GM18498 (cell line): Measurements from ENCODE around the gene PDE2A.

ENCODE experiments used
- ATAC-seq: cut with Tn5 transposase; IDR thresholded peaks from one replicate; pipeline ENCODE4 v1.9.1; 2021; ENCODE audit warnings: mild to moderate bottlenecking, moderate library complexity; ENCODE audit not compliant: unreplicated experiment

PDE2A gene

DNA sequence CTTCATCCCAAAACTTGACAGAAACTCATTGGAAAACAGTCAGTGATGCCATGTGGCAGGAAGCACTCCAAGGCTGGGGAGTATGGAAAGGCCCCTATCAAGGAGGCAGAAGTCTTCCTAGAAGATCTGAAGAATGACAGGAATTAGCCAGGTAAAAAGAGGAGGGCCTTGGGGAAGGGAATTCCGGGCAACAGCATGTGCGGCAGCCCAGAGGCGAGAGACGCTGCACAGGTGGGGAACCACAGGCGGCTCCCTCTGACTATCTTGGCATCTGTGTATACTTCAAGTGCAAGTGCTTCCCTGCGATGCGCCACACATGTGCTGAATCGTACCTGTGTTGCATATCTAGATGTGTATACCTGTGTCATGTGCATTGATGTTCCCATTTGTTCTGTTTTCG lies 12.7 kb downstream of the PDE2A start:
- ATAC-seq, result no peak

- no peak for ATAC-seq
Observed at GRCh38 chr11:72658989-72659640, 15.1 kb downstream of the PDE2A start.

GRCh38 chr11:72657411-72658100 lies 16.7 kb downstream of the PDE2A start:
- ATAC-seq, result no peak

GRCh38 chr11:72655896-72656464 lies 18.2 kb downstream of the PDE2A start:
- no peak for ATAC-seq

DNA sequence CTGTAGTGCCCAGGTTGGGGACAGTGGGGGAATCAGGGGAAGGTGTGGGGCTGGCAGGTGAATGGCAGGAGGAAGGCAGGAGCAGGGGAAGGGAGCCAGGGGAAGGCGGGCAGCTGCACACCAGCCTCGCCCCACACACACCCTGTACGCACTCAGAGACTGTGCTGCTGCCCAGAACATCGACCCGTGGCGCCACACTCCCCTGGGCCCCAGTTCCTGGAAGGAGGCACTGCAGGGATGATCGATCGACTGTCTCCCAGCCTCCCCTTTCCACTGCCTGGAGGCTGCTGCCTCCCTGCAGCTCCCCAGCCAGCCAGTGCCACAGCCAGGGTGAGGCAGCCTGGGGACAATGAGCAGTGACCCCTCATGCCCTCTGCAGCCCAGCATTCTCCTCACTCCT lies 19.2 kb downstream of the PDE2A start:
- ATAC-seq, result no peak

GRCh38 chr11:72653649-72654048 lies 20.6 kb downstream of the PDE2A start:
- no peak for ATAC-seq

DNA sequence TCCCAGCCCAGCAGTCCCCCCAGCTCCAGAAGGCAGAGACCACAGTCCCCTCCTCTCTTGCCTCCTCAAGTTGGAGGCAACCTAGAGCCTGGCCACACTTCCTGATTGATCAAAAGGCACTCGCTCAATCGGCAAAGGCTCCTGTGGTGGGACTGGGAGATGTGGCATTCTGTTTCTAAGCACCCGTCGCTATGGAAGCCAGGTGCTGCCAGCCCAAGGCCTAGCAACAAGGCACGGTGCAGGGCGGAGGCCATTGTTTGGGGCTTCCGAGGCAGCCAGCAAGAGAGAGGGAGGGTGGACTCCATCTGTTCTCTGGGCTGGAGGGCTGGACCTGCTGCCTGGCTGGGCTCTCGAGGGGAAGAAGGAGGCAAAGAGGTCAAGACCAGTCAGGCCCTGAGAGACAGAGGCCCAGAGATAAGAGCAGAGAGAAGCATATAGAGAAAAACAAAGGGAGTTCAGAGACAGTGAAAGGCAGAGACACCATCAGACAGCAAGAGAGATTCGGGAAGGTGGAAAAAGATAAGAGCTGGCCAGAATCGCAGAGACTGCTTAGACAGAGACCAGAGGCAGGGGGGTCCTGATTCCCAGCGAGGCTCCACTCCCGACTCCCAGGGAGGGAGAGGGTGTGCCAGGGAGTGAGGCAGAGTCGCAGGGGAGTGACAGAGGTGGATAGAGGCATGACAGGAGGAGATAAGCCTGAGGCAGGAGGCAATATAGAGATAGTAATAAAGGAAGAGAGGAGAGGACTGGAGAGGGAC lies 21.2 kb downstream of the PDE2A start:
- no peak for ATAC-seq

DNA sequence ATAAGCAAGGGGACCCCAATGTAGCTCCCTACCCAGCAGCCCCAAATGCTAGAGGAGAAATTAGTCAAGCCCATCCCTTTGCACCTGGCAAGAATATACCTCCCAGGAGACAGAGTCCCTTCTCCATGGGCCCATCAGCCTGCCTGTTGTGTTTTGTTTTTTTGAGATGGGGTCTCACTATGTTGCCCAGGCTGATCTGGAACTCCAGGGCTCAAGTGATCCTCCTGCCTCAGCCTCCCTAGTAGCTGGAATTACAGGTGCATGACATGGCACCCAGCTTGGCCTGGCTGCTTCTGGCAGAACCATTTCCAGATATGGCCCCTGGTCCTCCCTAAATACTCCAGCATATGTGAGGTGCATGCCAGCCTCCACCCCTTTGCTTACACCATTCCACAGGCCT lies 22.1 kb downstream of the PDE2A start:
- no peak for ATAC-seq

- no peak for ATAC-seq
Observed at GRCh38 chr11:72649215-72649976, 24.8 kb downstream of the PDE2A start.

DNA sequence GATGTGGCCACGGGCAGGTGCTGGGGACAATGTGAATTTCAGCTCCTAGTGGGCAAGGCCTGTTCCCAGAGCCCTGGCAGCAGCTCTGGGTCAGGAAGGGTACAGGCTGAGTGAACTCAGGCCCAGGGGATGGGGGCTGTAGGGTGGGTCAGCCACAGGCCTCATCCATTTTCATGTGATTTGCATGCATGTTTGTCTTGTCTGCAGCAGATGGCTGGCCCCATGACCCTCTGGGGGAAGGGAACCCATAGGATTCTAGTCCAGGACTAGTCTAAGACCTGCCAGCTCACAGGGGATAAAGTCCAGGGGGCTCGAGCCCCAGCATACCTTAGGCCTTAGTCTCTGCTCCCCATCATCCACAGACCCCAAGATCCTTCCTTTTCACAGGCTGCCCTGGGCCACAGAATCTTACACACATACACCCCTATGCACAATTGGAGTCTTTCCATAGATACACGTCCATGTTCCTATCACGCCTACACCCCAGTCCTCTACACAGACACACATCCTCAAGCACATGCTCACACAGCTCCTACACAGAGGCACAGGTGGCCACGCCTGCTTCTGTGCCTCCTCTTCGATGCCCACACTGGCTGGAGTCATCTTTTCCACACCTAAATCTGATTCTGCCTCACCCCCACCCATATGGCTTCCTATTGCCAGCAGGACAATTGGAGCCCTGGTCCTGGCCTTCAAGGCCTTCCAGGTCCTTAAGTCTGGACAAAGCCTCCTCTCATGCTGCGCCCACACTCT lies 25.7 kb downstream of the PDE2A start:
- ATAC-seq, result no peak

DNA sequence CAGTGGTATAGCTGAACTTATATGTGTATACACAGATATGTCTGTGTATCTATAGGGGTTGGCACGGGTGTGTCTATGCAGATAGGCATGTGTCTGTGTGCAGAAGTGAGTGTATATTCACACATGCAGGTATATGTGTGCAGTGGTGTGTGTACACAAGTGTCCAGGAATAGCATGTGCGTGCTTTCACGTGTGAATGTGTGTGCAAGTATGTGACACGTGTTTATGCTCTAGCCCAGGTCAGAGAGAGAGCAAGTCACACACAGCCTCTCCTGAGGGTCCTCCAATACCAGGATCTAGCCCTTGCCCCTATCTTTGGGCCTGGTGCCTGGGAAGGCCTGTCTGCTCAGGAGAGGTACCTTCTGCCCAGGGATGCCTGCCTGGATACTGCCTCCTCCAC lies 26.3 kb downstream of the PDE2A start:
- ATAC-seq, result no peak

GRCh38 chr11:72646472-72646871 lies 27.8 kb downstream of the PDE2A start:
- ATAC-seq, result no peak

DNA sequence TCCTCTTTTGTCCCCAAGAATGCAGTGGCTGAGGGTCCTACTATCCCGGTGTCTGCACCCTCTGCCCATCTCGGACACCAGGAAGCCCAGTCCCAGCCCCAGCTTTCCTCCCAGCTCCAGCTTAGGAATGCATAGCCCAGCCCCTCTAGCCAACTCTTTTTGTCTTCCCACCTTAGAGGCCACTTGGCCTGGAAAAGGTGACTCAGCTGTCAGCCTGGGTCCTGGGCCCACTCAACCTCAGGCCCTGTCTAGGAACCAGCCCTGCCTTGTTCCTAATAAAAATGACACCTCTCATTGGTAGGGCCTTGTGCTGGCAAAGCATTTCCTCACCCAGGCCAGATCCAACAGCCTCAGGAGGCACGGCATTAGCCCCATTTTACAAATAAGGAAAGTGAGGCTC lies 28.2 kb downstream of the PDE2A start:
- no peak for ATAC-seq

GRCh38 chr11:72643547-72643946 lies 30.7 kb downstream of the PDE2A start:
- no peak for ATAC-seq

DNA sequence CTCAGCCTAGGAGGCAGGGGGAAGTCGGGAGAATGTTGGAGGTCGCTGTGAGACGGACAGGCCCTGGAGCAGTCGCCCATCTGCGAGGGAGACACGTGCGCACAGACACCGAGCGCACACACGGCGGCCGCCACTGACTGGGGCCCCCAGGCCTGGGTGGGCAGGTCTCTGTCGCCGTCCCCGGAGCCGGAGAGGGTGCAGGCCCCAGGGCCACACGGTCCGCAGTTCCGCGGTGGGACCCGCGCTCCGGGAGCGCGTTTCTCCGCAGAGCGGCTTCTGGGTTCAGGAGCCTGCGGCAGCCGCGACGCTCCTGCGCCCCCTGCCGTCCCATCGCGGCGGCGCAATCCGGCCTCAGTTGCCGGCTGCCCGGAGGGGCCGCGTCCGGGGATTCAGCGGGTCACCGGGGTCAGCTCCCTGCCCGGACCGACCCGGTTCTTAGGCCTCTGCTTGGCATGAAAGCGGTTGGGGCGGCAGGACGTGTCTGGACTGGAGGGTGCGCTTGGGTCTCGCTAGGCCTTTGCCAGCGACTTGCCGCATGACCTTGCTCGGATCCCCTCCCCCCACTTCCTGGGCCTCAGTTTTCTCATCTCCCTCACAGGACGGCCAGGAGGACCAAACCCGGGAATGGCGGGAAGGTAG lies 31.2 kb downstream of the PDE2A start:
- ATAC-seq, result no peak

DNA sequence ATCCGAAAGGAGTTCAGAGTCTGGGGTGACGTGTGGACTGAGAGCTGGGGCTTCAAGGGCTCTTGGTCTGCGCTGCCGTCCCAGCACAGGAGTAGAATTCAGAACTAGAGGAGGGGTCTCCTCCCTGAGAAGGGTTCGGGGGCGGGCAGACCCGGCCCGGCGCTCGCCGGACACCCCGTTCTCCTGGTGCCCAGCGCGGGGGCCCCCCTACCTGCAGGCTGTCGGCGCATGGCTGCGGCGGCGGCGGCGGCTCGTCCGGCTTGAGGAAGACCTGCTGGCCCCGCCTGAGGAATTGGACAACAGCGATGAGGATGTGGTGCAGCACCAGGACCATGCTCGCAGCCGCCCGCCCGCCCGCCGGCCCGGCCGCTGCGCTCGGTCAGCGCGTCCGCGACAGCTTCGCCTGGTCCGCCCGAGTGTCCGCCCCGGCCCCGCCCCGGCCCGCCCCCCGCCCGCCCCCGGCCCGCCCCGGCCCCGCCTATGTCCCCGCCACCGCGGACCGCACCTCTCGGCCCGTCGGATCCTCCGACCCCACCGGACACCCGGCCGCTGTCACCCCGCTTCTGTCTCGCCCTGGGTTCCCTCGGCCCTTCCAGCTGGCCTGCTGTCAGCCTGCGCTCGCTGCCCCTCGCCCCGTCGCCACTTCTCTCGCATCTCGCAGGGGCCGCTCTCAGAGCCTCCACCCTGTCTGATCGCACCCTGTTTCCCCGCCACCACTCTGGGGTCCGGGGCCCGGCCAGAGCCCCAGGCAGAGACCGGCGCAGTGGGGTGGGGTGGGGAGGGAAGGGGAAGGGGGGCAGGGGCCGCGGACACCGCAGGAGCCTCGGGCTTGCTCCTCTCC lies 32.0 kb downstream of the PDE2A start:
- ATAC-seq, result no peak

DNA sequence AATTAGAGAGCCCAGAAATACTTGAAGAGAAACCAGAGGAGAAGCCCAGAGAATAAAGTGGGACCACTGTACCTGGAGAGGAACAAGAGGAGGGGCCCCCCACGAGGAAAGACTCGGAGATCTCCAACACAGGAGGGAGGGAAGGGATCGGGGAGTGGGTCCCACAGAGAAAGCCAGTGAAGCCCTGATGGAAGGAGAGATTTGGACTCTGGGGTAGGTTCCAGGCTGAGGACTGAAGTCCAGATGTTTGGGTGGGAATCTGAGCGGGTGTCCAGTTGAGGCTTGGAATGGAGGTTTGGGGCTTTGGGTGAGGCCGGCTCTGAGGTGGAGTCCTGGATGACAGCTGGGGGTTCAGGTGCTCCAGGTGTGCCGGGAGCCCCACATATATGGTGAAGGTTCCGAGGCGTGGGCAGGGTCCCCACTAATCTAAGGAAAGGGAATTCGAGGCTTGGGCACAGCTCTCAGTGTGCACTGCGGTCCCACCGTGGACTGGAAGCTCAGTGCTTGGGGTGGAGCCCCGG lies 32.6 kb downstream of the PDE2A start:
- no peak for ATAC-seq

DNA sequence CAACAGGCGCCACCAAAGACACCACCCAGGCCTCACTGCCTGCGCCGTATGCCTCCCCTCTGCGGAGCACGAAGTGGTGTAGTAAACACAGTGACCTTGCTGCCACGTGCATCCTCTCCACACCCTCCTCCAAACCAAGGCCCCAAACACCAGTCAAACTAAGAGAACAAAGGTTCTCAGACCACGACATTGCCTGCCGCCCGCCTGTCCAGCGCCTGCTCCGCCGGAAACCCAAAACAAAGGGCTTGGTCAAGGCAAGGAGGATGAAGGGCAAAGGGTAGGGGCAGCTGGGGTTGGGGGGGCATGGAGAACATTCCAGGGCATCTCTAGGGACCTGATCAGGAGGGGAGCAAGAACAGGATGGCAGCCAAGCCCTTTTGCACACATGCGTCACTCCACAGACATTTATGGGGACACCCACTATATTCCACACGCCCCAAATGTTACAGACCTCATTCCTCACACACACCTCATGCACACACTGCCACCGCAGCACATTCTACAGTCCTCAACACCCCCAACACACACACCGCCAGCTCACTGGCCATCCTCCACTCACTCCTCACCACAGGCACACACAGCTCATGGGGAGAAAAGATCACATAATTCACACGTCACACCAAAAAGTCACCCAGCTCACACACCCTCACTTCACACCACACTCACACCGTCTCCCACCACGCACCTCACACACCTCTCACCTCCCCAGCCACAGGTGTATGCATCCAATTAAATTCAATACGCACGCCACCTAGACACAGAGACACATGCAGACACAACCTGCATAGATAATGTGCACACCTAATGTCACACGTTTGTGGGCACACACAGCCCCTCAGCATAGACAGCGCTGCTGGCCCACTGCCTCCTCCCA lies 34.5 kb downstream of the PDE2A start:
- ATAC-seq, result no peak
